ENCODE measurements around the gene SPTLC2. TPM values are rescaled to one million over a fixed set of nuclear protein-coding genes. Genes with fewer than 3 reads are reported as not detected.

SPTLC2 gene
- total and polyA plus RNA-seq, 8 donors, result 32.9 to 44.0 (median 38.3) TPM

DNA sequence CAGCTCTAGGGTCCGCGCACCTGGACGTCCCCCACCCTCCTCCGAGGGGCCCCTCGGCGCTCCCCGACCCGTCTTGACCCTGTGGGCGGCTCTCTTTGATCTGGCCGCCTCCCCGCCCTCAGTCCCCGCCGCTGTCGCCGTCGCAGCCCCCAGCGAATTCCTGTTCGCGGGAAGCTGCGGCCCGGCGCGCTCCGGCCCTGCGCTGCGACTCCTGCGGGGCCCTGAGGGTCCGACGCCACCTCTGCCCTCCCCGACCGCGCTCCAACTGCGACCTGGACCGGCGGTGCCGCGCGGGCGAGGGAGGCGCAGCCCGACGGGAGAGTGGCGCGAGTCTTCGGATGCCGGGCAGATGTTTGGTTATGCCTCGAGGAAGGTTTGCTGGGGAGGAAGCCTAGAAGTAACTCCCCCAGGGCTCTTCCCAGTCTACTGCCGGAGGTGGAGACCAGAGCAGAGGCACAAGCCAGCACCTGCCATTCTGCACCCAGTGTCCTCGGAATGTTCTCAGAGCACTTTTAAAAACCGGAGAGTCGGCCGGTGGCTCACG is 117.4 kb downstream of the SPTLC2 start:
- Histone ChIP-seq H3K27me3 (peaks cover 18 to 51% of the 10 kb centered on the region in 2 donors), H3K27ac (no peak overlapping the region), H3K36me3 (no peaks in the 10 kb centered on the region), H3K9me3 (peaks cover 0 to 8% of the 10 kb centered on the region in 2 donors), H3K4me1 (peaks cover 8 to 17% of the 10 kb centered on the region in 2 donors), H3K4me3 (peak overlapping the region; percentile 25 to 42)
- no peak for ATAC-seq
- TF ChIP-seq, protein P1, sequence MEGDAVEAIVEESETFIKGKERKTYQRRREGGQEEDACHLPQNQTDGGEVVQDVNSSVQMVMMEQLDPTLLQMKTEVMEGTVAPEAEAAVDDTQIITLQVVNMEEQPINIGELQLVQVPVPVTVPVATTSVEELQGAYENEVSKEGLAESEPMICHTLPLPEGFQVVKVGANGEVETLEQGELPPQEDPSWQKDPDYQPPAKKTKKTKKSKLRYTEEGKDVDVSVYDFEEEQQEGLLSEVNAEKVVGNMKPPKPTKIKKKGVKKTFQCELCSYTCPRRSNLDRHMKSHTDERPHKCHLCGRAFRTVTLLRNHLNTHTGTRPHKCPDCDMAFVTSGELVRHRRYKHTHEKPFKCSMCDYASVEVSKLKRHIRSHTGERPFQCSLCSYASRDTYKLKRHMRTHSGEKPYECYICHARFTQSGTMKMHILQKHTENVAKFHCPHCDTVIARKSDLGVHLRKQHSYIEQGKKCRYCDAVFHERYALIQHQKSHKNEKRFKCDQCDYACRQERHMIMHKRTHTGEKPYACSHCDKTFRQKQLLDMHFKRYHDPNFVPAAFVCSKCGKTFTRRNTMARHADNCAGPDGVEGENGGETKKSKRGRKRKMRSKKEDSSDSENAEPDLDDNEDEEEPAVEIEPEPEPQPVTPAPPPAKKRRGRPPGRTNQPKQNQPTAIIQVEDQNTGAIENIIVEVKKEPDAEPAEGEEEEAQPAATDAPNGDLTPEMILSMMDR (IDR thresholded peaks at IDR 0.05), result no peak
- DNase-seq, result peak in 2 of 4 donors; percentile 17 to 77
- intact Hi-C loops (cut with DNase I), result no loop called here

DNA sequence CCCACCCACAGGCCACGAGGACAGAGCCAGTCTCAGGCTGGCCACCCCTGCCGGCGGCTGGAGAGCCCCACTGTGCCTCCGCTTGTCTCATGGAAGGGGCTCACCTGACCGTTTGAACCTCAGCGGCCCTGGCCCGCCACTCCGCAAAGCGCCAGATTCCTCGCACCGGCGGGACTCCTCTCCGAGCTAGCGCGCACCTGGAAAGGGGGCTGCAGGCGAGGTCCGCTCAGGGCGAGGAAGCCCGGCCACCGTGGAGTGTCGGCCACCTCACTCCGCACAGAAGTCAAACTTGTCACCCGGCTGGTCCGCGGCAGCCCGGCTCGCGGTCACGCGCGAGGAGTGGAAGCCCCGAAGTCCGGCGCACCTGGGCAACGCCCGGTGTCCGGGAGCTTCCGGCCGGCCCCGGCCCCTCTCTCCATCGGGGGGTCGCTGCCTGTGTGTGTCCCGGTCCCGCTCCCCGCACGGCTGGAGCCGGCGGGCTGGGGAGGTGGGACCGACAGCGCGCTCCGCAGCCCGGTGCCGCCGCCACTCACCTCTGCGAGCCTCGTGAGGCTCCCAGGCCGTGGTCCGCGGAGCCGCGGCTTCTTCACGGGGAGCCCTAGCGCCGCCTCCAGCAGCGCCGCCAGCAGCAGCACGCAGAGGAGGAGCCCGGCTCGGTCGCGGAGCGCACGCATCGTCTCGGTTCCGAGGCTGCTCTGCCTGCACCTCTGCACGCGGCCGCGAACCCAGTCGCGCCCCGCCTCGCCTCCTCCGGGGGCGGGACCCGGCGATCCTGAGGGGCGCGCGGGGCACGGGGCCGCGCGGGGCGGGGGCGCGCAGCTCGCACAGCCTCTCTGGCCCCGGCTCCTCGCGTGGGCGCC is 118.1 kb downstream of the SPTLC2 start, which contains the start of gene ISM2:
Gene ISM2, minus strand, starts transcription at position 697 of the 860 bp plus-strand sequence. Its CDS starts 23 bp downstream, at position 674.
- DNase-seq, result peak in 3 of 4 donors; percentile 11 to 81 (median 31)
- TF ChIP-seq, protein P1 (IDR thresholded peaks at IDR 0.05), result no peak
- Histone ChIP-seq H3K9me3 (peaks cover 0 to 3% of the 10 kb centered on the region in 2 donors), H3K27me3 (peaks cover 18 to 51% of the 10 kb centered on the region in 2 donors), H3K4me3 (peak within 1 kb of the TSS; percentile 25 to 42), H3K27ac (no peak within 1 kb of the TSS), H3K4me1 (peaks cover 8 to 17% of the 10 kb centered on the region in 2 donors), H3K36me3 (no peaks in the 10 kb centered on the region)
- intact Hi-C loops (cut with DNase I), result no loop called here
- ATAC-seq, result peak; percentile 89

GRCh38 chr14:77495334-77495733 is 121.1 kb downstream of the SPTLC2 start:
- DNase-seq, result no peak
- Histone ChIP-seq H3K4me1 (peaks cover 8 to 17% of the 10 kb centered on the region in 2 donors), H3K27ac (no peak overlapping the region), H3K9me3 (no peaks in the 10 kb centered on the region), H3K4me3 (no peak overlapping the region), H3K27me3 (peaks cover 18 to 43% of the 10 kb centered on the region in 2 donors), H3K36me3 (no peaks in the 10 kb centered on the region)
- intact Hi-C loops (cut with DNase I), result no loop called here
- TF ChIP-seq, protein P1 (IDR thresholded peaks at IDR 0.05), result no peak
- no peak for ATAC-seq

DNA sequence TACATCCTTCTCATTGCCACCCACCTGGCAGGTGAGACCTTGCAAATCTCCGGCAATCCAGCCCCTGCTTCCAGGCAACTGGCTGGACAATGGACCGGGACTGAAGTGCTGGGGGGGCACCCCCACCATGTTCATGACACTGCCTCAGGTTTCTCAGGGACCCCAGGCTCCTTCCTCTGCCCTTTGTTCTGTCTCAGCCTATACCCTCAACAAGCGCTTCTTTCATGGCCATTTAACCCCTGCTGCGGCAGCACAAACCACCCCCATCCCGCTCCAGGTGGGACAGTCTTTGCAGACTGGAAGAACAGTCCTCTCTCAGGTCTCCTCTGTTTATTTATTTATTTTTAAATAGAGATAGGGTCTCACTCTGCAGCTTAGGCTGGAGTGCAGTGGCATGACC is 125.4 kb downstream of the SPTLC2 start:
- TF ChIP-seq, protein P1 (IDR thresholded peaks at IDR 0.05), result no peak
- ATAC-seq, result no peak

GRCh38 chr14:77490347-77490986 is 126.0 kb downstream of the SPTLC2 start:
- Histone ChIP-seq H3K4me1 (no peaks in the 10 kb centered on the region), H3K9me3 (no peaks in the 10 kb centered on the region), H3K4me3 (no peak overlapping the region), H3K27me3 (no peaks in the 10 kb centered on the region), H3K27ac (no peak overlapping the region), H3K36me3 (no peaks in the 10 kb centered on the region)
- intact Hi-C loops (cut with DNase I), result no loop called here
- no peak for DNase-seq
- TF ChIP-seq, protein P1 (IDR thresholded peaks at IDR 0.05), result no peak
- ATAC-seq, result no peak

More for the DNA sequence above, 125.4 kb downstream of the SPTLC2 start:
- Histone ChIP-seq H3K4me1 (no peaks in the 10 kb centered on the region), H3K27ac (no peak overlapping the region), H3K27me3 (peaks cover 0 to under 1% of the 10 kb centered on the region in 2 donors), H3K9me3 (no peaks in the 10 kb centered on the region), H3K36me3 (no peaks in the 10 kb centered on the region), H3K4me3 (no peak overlapping the region)
- no peak for DNase-seq
- intact Hi-C loops (cut with DNase I), result no loop called here
